ENCODE data around the gene DUS2. TPM values are rescaled to one million over a fixed set of nuclear protein-coding genes. Genes with fewer than 3 reads are reported as not detected.
"Not testable (repeated sequence)": the region's sequence is repeated elsewhere in the genome, so short reads cannot be mapped to it uniquely, and the experiment has no call there.

The DUS2 gene
- total RNA-seq, 2 donors from 2014 or later, result 5.3 to 8.4 TPM

DNA sequence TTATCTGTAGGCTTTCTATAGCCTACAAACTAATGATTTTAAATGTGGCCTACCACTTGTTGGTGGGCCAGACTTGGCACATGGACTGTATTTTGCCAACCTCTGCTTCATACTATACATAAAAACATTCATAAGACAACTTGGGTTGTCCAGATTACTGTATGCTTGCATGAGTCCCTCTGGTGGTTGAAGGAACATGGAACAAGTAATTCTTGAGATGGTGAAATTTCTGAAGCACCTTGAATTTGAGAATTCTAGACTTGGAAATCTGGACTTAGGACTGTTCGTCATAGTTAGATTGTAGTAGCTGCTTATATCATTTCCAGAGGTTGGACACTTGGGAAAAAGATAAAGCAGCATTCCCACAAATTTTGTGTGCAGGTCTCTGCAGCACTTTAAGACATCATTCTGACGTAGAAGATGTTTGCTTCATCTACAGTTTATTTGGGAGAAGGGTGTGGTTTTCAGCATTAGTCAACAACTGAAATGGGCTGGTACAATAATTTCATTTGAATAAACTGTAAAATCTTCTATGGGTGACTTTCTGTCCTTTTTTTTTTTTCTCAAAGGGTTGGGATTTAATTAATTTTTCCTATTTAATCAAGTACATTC lies 93.3 kb downstream of the DUS2 start:
- H3K27me3 ChIP-seq (replicated peaks; ENCODE audit: insufficient read depth), result no peaks in the 10 kb centered on the region
- peaks cover 0 to 13% of the 10 kb centered on the region in 2 donors for H3K4me1 ChIP-seq (ENCODE audit: control insufficient read depth in 1 of 2, low read depth in 2 of 2)
- no peak overlapping the region for H3K27ac ChIP-seq
- TF ChIP-seq, protein P1, sequence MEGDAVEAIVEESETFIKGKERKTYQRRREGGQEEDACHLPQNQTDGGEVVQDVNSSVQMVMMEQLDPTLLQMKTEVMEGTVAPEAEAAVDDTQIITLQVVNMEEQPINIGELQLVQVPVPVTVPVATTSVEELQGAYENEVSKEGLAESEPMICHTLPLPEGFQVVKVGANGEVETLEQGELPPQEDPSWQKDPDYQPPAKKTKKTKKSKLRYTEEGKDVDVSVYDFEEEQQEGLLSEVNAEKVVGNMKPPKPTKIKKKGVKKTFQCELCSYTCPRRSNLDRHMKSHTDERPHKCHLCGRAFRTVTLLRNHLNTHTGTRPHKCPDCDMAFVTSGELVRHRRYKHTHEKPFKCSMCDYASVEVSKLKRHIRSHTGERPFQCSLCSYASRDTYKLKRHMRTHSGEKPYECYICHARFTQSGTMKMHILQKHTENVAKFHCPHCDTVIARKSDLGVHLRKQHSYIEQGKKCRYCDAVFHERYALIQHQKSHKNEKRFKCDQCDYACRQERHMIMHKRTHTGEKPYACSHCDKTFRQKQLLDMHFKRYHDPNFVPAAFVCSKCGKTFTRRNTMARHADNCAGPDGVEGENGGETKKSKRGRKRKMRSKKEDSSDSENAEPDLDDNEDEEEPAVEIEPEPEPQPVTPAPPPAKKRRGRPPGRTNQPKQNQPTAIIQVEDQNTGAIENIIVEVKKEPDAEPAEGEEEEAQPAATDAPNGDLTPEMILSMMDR (IDR thresholded peaks at IDR 0.05), result no peak
- H3K9me3 ChIP-seq, result no peaks in the 10 kb centered on the region
- H3K36me3 ChIP-seq, result no peaks in the 10 kb centered on the region
- ATAC-seq (ENCODE audit: insufficient number of reproducible peaks, low FRiP score, low read depth) (no peak), DNase-seq (ENCODE audit: low spot score) (no peak)
- no peak overlapping the region for H3K4me3 ChIP-seq

DNA sequence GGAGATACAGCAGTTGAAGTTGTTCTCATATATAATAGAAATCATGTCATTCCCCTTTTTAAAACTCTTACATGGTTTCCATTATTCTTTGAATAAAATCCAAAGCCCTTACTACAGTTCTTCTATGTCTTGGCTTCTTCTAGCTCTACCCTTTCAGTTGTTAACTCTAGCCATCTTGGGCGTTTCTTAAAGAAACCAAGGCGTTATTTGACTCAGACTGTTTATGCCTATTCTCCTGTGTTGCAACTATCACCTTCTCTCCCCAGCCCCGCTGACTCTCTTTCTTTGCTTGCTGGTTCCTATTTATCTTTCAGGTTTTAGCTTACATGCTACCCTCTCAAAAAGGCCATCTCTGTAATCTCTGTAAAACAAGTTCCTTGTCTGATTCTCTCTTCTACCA lies 94.8 kb downstream of the DUS2 start:
- Histone ChIP-seq H3K4me1 (ENCODE audit: control insufficient read depth in 1 of 2, low read depth in 2 of 2) (peaks cover 0 to 13% of the 10 kb centered on the region in 2 donors), H3K27me3 (replicated peaks; ENCODE audit: insufficient read depth) (no peaks in the 10 kb centered on the region), H3K9me3 (no peaks in the 10 kb centered on the region), H3K4me3 (no peak overlapping the region), H3K36me3 (no peaks in the 10 kb centered on the region), H3K27ac (no peak overlapping the region)
- DNase-seq (ENCODE audit: low spot score) (no peak), ATAC-seq (ENCODE audit: insufficient number of reproducible peaks, low FRiP score, low read depth) (no peak)
- TF ChIP-seq, protein P1 (IDR thresholded peaks at IDR 0.05), result no peak

DNA sequence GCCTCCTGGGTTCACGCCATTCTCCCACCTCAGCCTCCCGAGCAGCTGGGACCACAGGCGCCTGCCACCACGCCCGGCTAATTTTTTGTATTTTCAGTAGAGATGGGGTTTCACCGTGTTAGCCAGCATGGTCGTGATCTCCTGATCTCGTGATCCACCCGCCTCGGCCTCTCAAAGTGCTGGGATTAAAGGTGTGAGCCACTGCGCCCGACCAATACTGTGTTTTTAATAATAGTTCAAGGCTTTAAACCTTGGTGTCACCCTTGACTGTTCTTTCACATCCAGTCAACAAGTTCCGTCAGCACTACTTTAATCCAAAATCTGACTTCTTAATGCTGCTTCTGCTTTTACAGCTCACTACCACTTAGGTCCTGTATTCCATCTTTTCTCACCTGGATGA lies 95.9 kb downstream of the DUS2 start:
- not testable (repeated sequence) for H3K9me3 ChIP-seq; H3K4me3 ChIP-seq; H3K36me3 ChIP-seq; DNase-seq (ENCODE audit: low spot score); ATAC-seq (ENCODE audit: insufficient number of reproducible peaks, low FRiP score, low read depth); H3K27ac ChIP-seq; H3K27me3 ChIP-seq (replicated peaks; ENCODE audit: insufficient read depth)
- H3K4me1 ChIP-seq (ENCODE audit: control insufficient read depth in 1 of 2, low read depth in 2 of 2), result peaks cover 0 to 13% of the 10 kb centered on the region in 2 donors

DNA sequence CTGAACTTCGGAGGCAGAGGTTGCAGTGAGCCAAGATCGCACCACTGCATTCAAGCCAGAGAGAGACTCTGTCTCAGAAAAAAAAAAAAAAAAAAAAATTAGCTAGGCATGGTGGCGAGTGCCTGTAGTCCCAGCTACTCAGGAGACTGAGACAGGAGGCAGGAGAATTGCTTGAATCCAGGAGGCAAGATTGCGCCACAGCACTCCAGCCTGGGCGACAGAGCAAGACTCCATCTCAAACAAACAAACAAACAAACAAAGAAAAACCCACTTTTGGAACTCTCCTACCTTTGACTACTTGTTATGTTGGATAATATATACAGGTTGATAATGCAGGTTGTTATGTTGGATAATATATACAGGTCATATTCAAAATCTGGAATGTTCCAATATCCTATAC lies 97.4 kb downstream of the DUS2 start:
- DNase-seq (ENCODE audit: low spot score); H3K27me3 ChIP-seq (replicated peaks; ENCODE audit: insufficient read depth); H3K9me3 ChIP-seq; H3K36me3 ChIP-seq; ATAC-seq (ENCODE audit: insufficient number of reproducible peaks, low FRiP score, low read depth); H3K4me1 ChIP-seq (ENCODE audit: control insufficient read depth in 1 of 2, low read depth in 2 of 2); H3K27ac ChIP-seq; H3K4me3 ChIP-seq: not testable (repeated sequence)

DNA sequence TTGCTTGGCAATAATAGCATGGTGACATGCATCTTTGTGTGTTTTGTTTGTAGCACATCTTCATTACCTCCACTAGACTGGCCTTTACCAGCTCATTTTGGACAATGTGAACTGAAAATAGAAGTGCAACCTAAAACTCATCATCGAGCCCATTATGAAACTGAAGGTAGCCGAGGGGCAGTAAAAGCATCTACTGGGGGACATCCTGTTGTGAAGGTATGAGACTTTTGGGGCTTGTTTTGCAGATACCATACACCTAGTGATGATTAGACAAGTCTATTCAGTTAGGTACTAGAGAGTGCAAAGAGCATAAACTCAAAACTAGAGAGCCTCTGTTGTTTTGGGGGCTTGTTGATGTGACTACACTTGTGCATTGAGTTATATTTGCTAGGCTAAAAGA lies 103.3 kb downstream of the DUS2 start:
- Histone ChIP-seq H3K36me3 (no peaks in the 10 kb centered on the region), H3K27me3 (replicated peaks; ENCODE audit: insufficient read depth) (no peaks in the 10 kb centered on the region), H3K4me1 (ENCODE audit: control insufficient read depth in 1 of 2, low read depth in 2 of 2) (peaks cover 8 to 10% of the 10 kb centered on the region in 2 donors), H3K4me3 (no peak overlapping the region), H3K27ac (no peak overlapping the region), H3K9me3 (no peaks in the 10 kb centered on the region)
- TF ChIP-seq, protein P1 (IDR thresholded peaks at IDR 0.05), result no peak
- DNase-seq (ENCODE audit: low spot score), result no peak
- no peak for ATAC-seq (ENCODE audit: insufficient number of reproducible peaks, low FRiP score, low read depth)

DNA sequence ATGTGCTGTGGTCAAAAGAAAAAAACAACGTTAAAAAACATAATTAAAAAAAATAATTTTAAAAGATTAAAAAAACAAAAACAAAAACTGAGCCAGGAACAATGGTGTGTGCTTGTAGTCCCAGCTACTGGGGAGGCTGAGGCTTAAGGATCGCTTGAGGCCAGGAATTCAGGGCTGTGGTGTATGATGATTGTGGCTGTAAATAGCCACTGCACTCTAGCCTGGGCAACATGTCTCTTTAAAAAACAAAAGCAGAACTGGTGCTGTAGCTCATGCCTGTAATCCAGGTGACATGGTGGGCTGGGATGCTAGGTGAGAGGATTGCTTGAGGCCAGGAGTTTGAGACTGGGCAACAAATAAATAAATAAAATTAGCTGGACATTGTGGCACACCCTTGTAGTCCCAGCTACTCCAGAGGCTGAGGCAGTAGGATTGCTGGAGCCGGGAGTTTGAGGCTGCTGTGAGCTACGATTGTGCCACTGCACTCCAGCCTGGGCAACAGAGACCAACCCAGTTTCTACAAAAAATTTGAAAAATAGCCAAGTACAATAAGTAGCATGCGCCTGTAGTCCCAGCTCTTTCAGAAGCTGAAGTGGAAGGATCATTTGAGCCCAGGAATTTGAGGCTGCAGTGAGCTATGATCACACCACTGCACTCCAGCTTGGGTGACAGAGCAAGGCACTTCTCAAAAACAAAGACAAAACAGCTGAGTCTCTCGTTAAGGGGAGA lies 105.7 kb downstream of the DUS2 start:
- Histone ChIP-seq H3K9me3 (no peaks in the 10 kb centered on the region), H3K36me3 (no peaks in the 10 kb centered on the region), H3K27me3 (replicated peaks; ENCODE audit: insufficient read depth) (no peaks in the 10 kb centered on the region), H3K27ac (no peak overlapping the region), H3K4me1 (ENCODE audit: control insufficient read depth in 1 of 2, low read depth in 2 of 2) (peaks cover 17 to 18% of the 10 kb centered on the region in 2 donors), H3K4me3 (no peak overlapping the region)
- DNase-seq (ENCODE audit: low spot score) (no peak), ATAC-seq (ENCODE audit: insufficient number of reproducible peaks, low FRiP score, low read depth) (no peak)
- TF ChIP-seq, protein P1 (IDR thresholded peaks at IDR 0.05), result no peak

Other genes with a start within 250 kb of the DUS2 start
- gene RANBP10, start 216.7 kb upstream of the DUS2 start, total RNA-seq, result 10 to 100 TPM; 14.1 to 14.5 TPM
- gene TSNAXIP1, start 216.4 kb upstream of the DUS2 start, total RNA-seq, result 1 to 10 TPM; 4.1 to 8.5 TPM
- gene THAP11, start 181.0 kb upstream of the DUS2 start, total RNA-seq, result 10 to 100 TPM; 67.5 to 74.7 TPM
- 100 to 1,000 TPM in 1 of 2 donors, 10 to 100 TPM in 1; 79.0 to 172 TPM for gene NUTF2, start 176.4 kb upstream of the DUS2 start, total RNA-seq
- gene CENPT, start 175.6 kb upstream of the DUS2 start, total RNA-seq, result 10 to 100 TPM; 59.6 to 70.9 TPM
- gene EDC4, start 150.2 kb upstream of the DUS2 start, total RNA-seq, result 10 to 100 TPM; 57.4 to 61.0 TPM
- gene NRN1L, start 138.4 kb upstream of the DUS2 start, total RNA-seq, result not detected
- 10 to 100 TPM; 24.1 to 36.0 TPM for gene PSKH1, start 130.0 kb upstream of the DUS2 start, total RNA-seq
- 1 to 10 TPM in 1 of 2 donors, under 1 TPM in 1; 0.54 to 2.5 TPM for gene CTRL, start 91.4 kb upstream of the DUS2 start, total RNA-seq
- 10 to 100 TPM; 19.8 to 52.7 TPM for gene PSMB10, start 86.4 kb upstream of the DUS2 start, total RNA-seq
- 10 to 100 TPM; 28.1 to 46.6 TPM for gene LCAT, start 79.2 kb upstream of the DUS2 start, total RNA-seq
- gene SLC12A4, start 54.6 kb upstream of the DUS2 start, total RNA-seq, result 100 to 1,000 TPM; 163 to 168 TPM
- gene DPEP3, start 42.8 kb upstream of the DUS2 start, total RNA-seq, result not detected
- gene DPEP2, start 23.8 kb upstream of the DUS2 start, total RNA-seq, result 1 to 10 TPM in 1 of 2 donors, under 1 TPM in 1; 0.81 to 6.1 TPM
- gene DPEP2NB, start 7.4 kb upstream of the DUS2 start, total RNA-seq, result not detected
- gene DDX28, start 52 bp upstream of the DUS2 start, total RNA-seq, result 1 to 10 TPM; 5.4 to 5.8 TPM
- gene NFATC3, start 62.1 kb downstream of the DUS2 start, total RNA-seq, result 10 to 100 TPM; 51.1 to 56.7 TPM
- 1 to 10 TPM; 2.0 to 9.1 TPM for gene ESRP2, start 212.8 kb downstream of the DUS2 start, total RNA-seq
- 10 to 100 TPM; 17.8 to 34.9 TPM for gene PLA2G15, start 222.1 kb downstream of the DUS2 start, total RNA-seq
- gene SLC7A6, start 241.2 kb downstream of the DUS2 start, total RNA-seq, result 100 to 1,000 TPM in 1 of 2 donors, 10 to 100 TPM in 1; 92.1 to 125 TPM